RWPE2 (cell line): ENCODE measurements around the gene TIGD6.

Experiments
- ATAC-seq: fragments of 200-7000 bp; cut with Tn5 transposase; 3 replicates; pipeline ENCODE4 v1.9.1; 2021; ENCODE audit warnings: low read depth
- DNase-seq: peaks from one replicate; pipeline ENCODE4 v3.0.0-alpha.2; 2020; ENCODE audit warnings: low spot score
- H3K27ac ChIP-seq: fragments of 450-650 bp; 2 replicates; pipeline ENCODE4 v1.5.1; 2017; ENCODE audit warnings: mild to moderate bottlenecking; ENCODE audit not compliant: poor library complexity, severe bottlenecking
- H3K27me3 ChIP-seq: fragments of 250-450 bp; sonication (Bioruptor Pico); 2 replicates; pipeline ENCODE4 v1.5.1; 2021; ENCODE audit warnings: mild to moderate bottlenecking, moderate library complexity; ENCODE audit not compliant: insufficient read depth, poor library complexity, severe bottlenecking
- H3K36me3 ChIP-seq: fragments of 250-450 bp; sonication (Bioruptor Pico); 2 replicates; pipeline ENCODE4 v1.5.1; 2020; ENCODE audit warnings: low read depth, mild to moderate bottlenecking, moderate library complexity
- H3K4me1 ChIP-seq: fragments of 250-450 bp; sonication (Bioruptor Pico); 2 replicates; pipeline ENCODE4 v1.5.1; 2021; ENCODE audit warnings: mild to moderate bottlenecking, moderate library complexity; ENCODE audit not compliant: insufficient read depth, poor library complexity, severe bottlenecking
- H3K4me3 ChIP-seq: fragments of 250-450 bp; sonication (Bioruptor Pico); 2 replicates; pipeline ENCODE4 v1.5.1; 2021; ENCODE audit warnings: mild to moderate bottlenecking, moderate library complexity; ENCODE audit not compliant: severe bottlenecking
- H3K9me3 ChIP-seq: fragments of 250-450 bp; sonication (Bioruptor Pico); 2 replicates; pipeline ENCODE4 v1.5.1; 2021; ENCODE audit warnings: mild to moderate bottlenecking, moderate library complexity; ENCODE audit not compliant: severe bottlenecking
- TF ChIP-seq, protein P1 (sequence below): fragments of 450-650 bp; IDR thresholded peaks from one replicate; pipeline ENCODE4 v1.5.1; 2017; ENCODE audit warnings: mild to moderate bottlenecking, moderate library complexity; ENCODE audit not compliant: poor library complexity, severe bottlenecking

The TIGD6 gene

GRCh38 chr5:149960272-149961185, 39.9 kb downstream of the TIGD6 start, which contains the start of gene SLC26A2:
SLC26A2 (plus strand) TSS chr5:149960758; CDS start chr5:149977653, 16,895 bp downstream.
- no peaks in the 10 kb centered on the region for H3K27me3 ChIP-seq
- H3K4me1 ChIP-seq, result peaks cover 15% of the 10 kb centered on the region
- no peaks in the 10 kb centered on the region for H3K36me3 ChIP-seq
- peak within 1 kb of the TSS; percentile 79 for H3K27ac ChIP-seq
- H3K4me3 ChIP-seq, result peak within 1 kb of the TSS; percentile 59
- TF ChIP-seq, protein P1, sequence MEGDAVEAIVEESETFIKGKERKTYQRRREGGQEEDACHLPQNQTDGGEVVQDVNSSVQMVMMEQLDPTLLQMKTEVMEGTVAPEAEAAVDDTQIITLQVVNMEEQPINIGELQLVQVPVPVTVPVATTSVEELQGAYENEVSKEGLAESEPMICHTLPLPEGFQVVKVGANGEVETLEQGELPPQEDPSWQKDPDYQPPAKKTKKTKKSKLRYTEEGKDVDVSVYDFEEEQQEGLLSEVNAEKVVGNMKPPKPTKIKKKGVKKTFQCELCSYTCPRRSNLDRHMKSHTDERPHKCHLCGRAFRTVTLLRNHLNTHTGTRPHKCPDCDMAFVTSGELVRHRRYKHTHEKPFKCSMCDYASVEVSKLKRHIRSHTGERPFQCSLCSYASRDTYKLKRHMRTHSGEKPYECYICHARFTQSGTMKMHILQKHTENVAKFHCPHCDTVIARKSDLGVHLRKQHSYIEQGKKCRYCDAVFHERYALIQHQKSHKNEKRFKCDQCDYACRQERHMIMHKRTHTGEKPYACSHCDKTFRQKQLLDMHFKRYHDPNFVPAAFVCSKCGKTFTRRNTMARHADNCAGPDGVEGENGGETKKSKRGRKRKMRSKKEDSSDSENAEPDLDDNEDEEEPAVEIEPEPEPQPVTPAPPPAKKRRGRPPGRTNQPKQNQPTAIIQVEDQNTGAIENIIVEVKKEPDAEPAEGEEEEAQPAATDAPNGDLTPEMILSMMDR, result no peak
- H3K9me3 ChIP-seq, result no peaks in the 10 kb centered on the region
- peak; percentile 96 for ATAC-seq
- DNase-seq, result peak; percentile 99

- Histone ChIP-seq H3K4me1 (peaks cover 15% of the 10 kb centered on the region), H3K9me3 (no peaks in the 10 kb centered on the region), H3K27me3 (no peaks in the 10 kb centered on the region), H3K27ac (peak overlapping the region; percentile 79), H3K4me3 (peak overlapping the region; percentile 59), H3K36me3 (no peaks in the 10 kb centered on the region)
- ATAC-seq (peak; percentile 7; the same call in 1 of the 3 replicates), DNase-seq (no peak)
- TF ChIP-seq, protein P1, result peak; percentile 97
Observed at GRCh38 chr5:149959406-149960236, 40.8 kb downstream of the TIGD6 start.

DNA sequence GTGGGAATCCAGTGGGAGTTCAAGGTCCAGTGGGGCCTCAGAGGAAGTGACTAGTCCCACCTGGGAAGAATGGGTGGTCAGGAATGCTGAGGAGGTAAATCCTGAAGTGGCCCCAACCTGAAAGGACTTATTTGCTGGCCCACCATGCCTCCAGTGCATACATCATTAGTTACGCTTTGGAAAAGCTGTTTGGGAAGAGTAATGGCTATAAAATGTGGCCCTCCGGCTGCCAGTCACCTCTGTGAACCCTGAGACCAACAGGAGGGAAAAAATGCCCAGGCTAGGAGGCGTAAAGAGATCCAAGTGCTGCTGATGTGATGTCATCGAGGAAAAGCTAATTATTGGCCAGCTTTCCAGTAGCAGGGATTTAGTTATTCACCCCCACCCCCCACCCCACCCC, 42.6 kb downstream of the TIGD6 start:
- H3K4me3 ChIP-seq, result no peak overlapping the region
- H3K36me3 ChIP-seq, result no peaks in the 10 kb centered on the region
- ATAC-seq (no peak), DNase-seq (no peak)
- H3K4me1 ChIP-seq, result peaks cover 15% of the 10 kb centered on the region
- TF ChIP-seq, protein P1, result no peak
- no peaks in the 10 kb centered on the region for H3K9me3 ChIP-seq
- H3K27me3 ChIP-seq, result no peaks in the 10 kb centered on the region
- no peak overlapping the region for H3K27ac ChIP-seq

GRCh38 chr5:149956685-149957084, 43.8 kb downstream of the TIGD6 start:
- no peaks in the 10 kb centered on the region for H3K27me3 ChIP-seq
- ATAC-seq (no peak), DNase-seq (no peak)
- no peaks in the 10 kb centered on the region for H3K9me3 ChIP-seq
- TF ChIP-seq, protein P1, result no peak
- no peak overlapping the region for H3K4me3 ChIP-seq
- H3K4me1 ChIP-seq, result peaks cover 15% of the 10 kb centered on the region
- no peak overlapping the region for H3K27ac ChIP-seq
- no peaks in the 10 kb centered on the region for H3K36me3 ChIP-seq
